Loucy (cell line): ENCODE results near the gene PCDH11Y.
"Not testable (repeated sequence)": the region's sequence is repeated elsewhere in the genome, so short reads cannot be mapped to it uniquely, and the experiment has no call there.

Experiments
- CTCF ChIP-seq: fragments of 200-600 bp; sonication (generic); conservative IDR thresholded peaks from 2 replicates; pipeline ENCODE4 v1.5.1; 2014; ENCODE audit warnings: mild to moderate bottlenecking, antibody characterized with exemption, low read length
- EZH2phosphoT487 ChIP-seq: fragments of 200-600 bp; IDR thresholded peaks from 2 replicates; pipeline ENCODE4 v1.6.1; 2018; ENCODE audit warnings: antibody characterized with exemption, mild to moderate bottlenecking, moderate library complexity, borderline replicate concordance

- not testable (repeated sequence) for TF ChIP-seq CTCF, EZH2phosphoT487
These were observed 708.6 kb downstream of the PCDH11Y start for GRCh38 chrY:5708727-5709126.
